GM19468 (cell line): ENCODE data around the gene OR5M11.
"Not testable (repeated sequence)": the region's sequence is repeated elsewhere in the genome, so short reads cannot be mapped to it uniquely, and the experiment has no call there.

Experiments used
- ATAC-seq: cut with Tn5 transposase; IDR thresholded peaks from one replicate; pipeline ENCODE4 v1.9.1; 2021; ENCODE audit warnings: mild to moderate bottlenecking, moderate library complexity, moderate number of reproducible peaks; ENCODE audit not compliant: unreplicated experiment; ENCODE audit errors: extremely low read depth

OR5M11 gene

DNA sequence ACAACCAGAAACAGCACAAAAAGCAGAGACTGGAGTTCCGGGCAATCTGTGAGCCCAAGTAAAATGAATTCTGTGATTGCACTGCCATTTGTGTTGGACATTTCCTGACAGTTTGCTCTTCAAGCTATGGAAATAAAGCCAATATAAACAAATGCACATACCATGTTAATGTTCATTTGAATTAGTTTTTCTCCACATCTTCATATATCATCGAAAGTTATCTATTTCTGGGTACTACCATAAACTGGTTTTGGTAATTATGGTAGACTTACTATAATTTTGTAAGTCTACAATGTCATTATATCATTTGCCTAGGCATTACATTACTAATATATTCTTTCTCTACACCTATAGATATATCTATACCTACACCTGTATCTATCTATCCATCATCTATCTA lies at the start of gene OR5M11:
OR5M11 (minus strand) TSS at position 101 of the 400 bp plus-strand sequence; CDS start at position 101, 0 bp downstream.
- no peak for ATAC-seq

DNA sequence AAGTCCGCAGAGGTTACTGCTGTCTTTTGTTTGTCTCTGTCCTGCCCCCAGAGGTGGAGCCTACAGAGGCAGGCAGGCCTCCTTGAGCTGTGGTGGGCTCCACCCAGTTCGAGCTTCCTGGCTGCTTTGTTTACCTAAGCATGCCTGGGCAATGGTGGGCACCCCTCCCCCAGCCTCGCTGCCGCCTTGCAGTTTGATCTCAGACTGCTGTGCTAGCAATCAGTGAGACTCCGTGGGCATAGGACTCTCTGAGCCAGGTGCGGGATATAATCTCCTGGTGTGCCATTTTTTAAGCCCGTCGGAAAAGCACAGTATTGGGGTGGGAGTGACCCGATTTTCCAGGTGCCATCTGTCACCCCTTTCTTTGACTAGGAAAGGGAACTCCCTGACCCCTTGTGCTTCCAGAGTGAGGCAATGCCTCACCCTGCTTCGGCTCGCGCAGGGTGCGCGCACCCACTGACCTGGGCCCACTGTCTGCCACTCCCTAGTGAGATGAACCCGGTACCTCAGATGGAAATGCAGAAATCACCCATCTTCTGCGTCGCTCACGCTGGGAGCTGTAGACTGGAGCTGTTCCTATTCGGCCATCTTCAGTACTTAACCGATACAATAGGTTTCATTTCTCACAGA lies 49.1 kb upstream of the OR5M11 start:
- ATAC-seq, result not testable (repeated sequence)

- ATAC-seq, result no peak
Observed at GRCh38 chr11:56577621-56578020, 34.6 kb upstream of the OR5M11 start, which contains the start of gene OR5M10. Gene OR5M10 (minus strand): TSS chr11:56577721. CDS start chr11:56577721, 0 bp downstream.

DNA sequence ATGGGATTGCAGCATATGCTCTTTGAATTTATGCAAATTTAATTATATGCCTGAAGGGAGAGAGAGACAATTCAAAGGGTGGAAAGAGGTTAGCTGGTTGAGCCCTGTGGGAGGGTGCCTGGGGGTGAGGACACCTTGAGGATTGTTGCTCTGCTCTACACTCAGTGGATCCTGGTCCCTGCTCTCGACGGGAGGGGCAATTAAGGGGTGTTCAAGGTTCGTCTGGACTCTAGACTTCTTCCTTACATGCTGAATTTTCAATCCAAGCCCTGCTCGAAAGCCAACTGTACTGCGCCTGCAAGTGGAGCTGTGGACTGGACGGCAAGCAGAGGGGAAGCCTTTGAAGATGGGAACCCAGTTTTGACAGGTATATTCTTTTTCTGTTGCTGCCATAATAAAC lies 15.5 kb upstream of the OR5M11 start:
- ATAC-seq, result no peak

DNA sequence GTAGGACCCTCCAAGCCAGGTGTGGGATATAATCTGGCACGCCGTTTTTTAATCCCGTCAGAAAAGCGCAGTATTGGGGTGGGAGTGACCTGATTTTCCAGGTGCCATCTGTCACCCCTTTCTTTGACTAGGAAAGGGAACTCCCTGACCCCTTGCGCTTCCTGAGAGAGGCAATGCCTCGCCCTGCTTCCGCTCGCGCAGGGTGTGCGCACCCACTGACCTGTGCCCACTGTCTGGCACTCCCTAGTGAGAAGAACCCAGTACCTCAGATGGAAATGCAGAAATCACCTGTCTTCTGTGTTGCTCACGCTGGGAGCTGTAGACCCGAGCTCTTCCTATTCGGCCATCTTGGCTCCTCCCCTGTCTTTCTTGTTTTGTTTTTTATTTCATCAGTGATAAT lies 11.6 kb upstream of the OR5M11 start:
- ATAC-seq, result not testable (repeated sequence)

DNA sequence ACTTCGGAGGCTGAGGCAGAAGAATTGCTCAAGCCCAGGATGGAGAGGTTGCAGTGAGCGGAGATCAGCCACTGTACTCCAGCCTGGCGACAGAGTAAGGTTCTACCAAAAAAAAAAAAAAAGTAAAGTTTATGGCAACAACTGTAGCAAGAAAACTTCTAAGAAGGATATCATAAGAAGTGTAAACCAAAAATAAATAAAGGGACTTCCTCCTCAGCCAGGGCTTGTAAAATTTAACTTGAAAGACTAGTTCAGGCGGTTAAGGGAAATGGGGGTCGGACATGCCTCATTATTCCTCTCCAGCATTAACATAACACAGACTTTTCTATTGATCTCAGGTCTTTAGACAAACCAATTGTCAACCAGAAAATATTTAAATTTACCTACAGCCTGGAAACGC lies 2.5 kb upstream of the OR5M11 start:
- no peak for ATAC-seq

- ATAC-seq, result no peak
Observed at GRCh38 chr11:56543739-56544138, 682 bp upstream of the OR5M11 start.

DNA sequence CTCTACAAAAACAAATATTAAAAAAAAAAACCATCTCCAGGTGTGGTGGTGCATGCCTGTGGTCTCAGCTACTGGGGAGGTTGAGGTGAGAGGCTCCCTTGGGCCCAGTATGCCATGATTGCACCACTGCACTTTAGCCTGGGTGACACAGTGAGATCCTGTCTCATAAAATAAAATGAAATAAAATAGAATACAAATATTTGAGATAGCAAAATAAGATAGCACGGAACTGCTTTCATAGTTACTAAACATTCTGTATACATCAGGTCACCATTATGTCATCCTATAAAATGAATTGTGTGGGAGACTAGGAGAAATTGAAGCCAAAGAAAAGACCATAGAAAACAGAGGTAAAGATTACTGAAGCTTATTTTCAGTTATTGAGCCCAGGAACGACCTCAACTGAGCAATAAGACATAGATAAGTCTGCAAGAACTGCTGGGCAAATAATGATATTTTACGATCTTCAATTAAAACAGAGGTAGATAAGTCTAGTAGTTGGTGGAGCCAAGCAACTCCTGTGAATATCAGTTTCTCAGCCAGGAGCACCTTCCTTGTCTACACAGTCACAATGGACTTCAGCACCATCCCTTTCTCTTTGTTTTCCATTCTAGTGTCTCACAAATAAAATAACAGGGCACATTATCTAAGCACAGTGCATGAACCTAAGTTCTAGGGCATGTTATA lies 9.9 kb downstream of the OR5M11 start:
- ATAC-seq, result no peak

DNA sequence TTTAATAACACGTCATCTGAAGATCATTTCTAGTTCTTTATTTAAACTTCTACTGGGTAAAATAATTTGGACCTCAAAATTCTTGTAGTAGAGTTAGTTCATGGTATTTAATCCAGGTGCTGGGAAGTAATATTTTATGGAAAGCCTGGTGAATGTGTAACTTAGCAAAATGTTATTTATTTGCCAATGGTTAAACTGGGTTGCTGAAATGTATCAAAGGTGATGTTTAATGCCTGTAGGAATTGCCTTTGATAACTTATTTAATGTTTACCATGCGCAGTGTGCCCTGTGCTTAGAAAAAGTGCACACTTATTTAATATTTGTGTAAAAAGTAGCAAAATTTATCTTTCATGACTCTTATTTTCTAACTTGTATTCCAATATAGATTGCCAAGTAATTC lies 11.2 kb downstream of the OR5M11 start:
- ATAC-seq, result no peak

DNA sequence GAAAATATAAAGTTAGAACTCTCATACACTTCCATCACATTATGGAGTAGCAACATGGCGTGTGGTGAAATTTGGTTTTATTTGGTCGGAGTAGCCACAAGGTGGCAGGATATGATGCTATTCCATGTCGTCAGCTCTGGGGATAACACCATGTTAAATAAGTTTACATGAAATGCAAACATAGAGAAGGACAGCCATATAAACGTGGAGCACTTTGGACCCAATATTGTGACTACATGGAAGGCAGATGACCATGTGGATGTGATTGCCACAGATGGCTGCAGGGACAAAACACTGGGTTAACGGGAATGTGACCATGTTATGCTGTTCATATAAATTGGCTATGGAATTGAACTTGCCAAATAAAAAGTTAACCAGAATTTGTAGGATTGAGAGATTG lies 21.0 kb downstream of the OR5M11 start:
- no peak for ATAC-seq

DNA sequence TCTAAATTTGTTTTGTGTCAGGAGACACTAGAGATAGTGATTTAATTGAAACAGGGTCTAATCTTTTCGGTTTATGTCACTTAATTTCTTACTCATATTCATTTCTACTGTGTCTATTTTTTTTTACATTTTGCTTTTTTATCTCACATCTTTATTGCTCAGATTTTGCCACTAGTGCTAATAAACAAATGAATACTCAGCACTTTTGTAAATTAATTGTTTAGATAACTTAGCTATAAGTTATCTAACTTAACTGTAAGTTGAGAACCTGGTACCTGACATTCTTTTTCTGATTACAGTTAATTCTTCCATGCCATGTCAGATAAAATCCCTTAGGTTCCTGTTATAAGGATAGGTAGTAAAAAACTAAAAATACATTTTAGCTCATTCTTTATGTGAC lies 29.8 kb downstream of the OR5M11 start:
- no peak for ATAC-seq

DNA sequence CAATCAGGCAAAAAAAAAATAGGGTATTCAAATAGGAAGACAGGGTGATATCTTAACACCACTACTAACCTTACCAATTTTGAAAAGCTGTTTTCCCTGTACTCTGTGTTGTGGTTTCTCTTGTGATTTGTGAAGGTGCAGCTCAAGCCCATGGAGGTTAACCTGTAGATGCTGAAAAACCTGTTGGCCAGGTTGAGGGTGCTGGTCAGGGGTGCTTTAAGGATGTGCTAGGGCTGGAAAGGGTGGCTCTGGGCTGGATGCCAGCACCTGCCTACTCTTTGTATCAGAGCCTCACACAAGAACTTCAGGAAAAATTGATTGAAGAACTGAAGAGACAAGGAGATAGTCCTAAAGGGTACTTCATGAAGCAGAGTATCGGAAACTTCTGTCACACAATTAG lies 33.6 kb downstream of the OR5M11 start:
- ATAC-seq, result no peak

- ATAC-seq, result no peak
Observed at GRCh38 chr11:56497010-56497409, 46.0 kb downstream of the OR5M11 start.

- ATAC-seq, result no peak
Observed at GRCh38 chr11:56495117-56495516, 47.9 kb downstream of the OR5M11 start.
